Thyroid gland (tissue), 4 donors: ENCODE results near the gene DVL1.
A peak's percentile ranks its signal among the peaks of the same experiment; 100 is the strongest.

ENCODE experiments used
- CTCF ChIP-seq, 6 experiments: fragments of 200-600 bp in 3 of 6; fragments of 450-650 bp in 3 of 6; sonication (generic) in 3 of 6; IDR thresholded peaks; one replicate each; pipeline ENCODE4 v1.5.1; 2016 to 2019; ENCODE audit warnings: antibody characterized with exemption in 6 of 6, mild to moderate bottlenecking in 2 of 6, inconsistent platforms in 1 of 6, moderate library complexity in 1 of 6
- POLR2A ChIP-seq, 2 donors: fragments of 450-650 bp; IDR thresholded peaks; one replicate each; pipeline ENCODE4 v1.6.1; 2017; ENCODE audit warnings: antibody characterized with exemption in 2 of 2, mild to moderate bottlenecking in 2 of 2, moderate library complexity in 1 of 2

DNA sequence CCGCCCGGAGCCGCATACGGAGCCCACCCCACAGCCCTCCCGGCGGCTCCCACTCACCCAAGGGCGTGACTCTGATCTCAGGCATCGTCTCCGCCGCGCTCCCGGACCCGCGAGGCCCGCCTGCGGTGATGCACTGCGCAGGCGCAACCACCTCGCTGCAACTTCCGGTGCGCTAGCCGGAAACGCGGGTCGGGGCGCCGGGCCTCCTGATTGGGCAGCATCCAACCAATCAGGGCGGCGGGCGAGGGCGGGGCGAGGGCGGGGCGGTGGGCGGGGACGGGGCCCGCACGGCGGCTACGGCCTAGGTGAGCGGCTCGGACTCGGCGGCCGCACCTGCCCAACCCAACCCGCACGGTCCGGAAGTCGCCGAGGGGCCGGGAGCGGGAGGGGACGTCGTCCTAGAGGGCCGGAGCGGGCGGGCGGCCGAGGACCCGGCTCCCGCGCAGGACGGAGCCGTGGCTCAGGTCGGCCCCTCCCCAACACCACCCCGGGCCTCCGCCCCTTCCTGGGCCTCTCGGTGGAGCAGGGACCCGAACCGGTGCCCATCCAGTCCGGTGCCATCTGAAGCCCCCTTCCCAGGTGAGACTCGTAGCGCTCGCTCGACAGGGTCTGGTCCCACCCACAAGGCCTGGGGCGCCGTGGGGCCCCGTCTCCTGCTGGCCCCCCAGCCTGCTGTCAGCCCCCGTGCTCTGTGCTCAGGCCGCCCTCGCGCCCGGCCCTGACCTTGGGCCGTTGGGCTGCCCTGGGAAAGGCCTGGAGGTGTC, 24.5 kb downstream of the DVL1 start, which contains the start of the genes CPTP and INTS11:
- TF ChIP-seq POLR2A (IDR thresholded peaks at IDR 0.05), result peak in 1 of 2 donors; percentile 70
- no peak for TF ChIP-seq CTCF (IDR thresholded peaks at IDR 0.05)
